HG03135 (cell line): ENCODE results near the gene PRPF40B.

Experiments used
- ATAC-seq: cut with Tn5 transposase; IDR thresholded peaks from one replicate; pipeline ENCODE4 v1.9.1; 2021; ENCODE audit warnings: mild to moderate bottlenecking, moderate library complexity; ENCODE audit not compliant: unreplicated experiment

Gene PRPF40B

DNA sequence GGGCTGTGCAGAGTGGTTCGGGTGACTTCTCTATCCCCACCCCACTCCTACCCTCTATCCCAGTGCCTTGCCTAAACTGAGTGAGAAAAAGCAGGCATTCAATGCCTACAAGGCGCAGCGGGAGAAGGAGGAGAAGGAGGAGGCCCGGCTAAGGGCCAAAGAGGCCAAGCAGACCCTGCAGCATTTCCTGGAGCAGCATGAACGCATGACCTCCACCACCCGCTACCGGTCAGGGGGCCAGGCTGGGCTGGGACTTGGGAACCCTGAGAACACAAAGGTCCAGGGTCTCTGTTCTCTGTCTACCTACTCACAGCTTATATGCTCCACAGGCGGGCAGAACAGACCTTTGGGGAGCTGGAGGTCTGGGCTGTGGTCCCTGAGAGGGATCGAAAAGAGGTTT lies 11.7 kb downstream of the PRPF40B start:
- ATAC-seq, result no peak

DNA sequence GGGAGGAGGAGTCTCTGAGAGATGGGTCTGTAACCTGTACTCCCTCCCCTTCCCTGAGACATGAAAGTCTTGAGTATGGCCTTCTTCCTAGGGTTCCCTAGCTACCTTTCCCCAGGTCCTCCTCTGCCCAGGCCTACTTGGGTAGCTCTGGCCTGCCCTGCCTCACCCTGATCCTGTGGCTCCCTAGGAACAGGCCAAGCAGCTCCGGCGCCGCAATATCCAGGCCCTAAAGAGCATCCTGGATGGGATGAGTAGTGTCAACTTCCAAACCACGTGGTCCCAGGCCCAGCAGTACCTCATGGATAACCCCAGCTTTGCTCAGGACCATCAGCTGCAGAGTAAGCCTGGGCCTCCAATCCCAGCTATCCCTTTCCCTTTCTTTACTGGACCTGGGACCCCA lies 12.3 kb downstream of the PRPF40B start:
- no peak for ATAC-seq

- no peak for ATAC-seq
Observed at GRCh38 chr12:49636574-49636973, 13.2 kb downstream of the PRPF40B start.

DNA sequence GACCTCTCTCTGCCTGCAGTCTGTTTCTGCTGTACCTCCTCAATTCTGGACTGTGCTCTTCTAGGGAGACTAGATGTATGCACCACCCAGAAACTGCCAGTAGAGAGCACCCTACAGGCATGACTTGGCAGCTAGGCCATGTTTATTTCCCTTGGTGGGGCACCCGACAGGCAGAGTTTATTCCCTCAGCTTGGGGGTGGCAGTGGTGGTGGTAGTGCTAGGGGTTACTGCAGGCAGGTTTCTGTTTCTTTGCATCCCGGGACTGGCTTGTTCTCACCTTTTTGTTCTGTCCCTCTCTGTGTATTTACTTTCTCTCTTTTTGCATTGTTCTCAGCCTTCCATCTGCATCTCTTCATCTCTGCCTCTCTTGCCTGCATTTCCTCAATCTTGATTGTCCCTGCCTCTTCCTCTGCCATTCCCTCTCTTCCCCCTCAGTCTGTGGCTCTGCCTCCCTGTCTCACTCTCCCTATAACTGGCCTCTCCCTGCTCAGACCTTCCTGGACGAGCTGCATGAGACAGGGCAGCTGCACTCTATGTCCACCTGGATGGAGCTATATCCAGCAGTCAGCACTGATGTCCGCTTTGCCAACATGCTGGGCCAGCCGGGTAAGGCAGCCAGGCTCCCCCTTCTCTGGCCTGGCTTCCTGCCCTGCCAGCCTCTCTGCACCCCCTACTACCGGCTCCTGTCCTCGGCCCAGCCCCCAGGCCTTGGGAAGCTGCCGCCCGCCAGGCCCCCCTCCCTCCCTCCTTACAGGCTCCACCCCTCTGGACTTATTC lies 13.8 kb downstream of the PRPF40B start:
- ATAC-seq, result no peak

GRCh38 chr12:49641748-49642369 lies 18.5 kb downstream of the PRPF40B start:
- no peak for ATAC-seq

- no peak for ATAC-seq
Observed at GRCh38 chr12:49642370-49642802, 19.0 kb downstream of the PRPF40B start.

- ATAC-seq, result no peak
Observed at GRCh38 chr12:49643135-49643534, 19.8 kb downstream of the PRPF40B start.

DNA sequence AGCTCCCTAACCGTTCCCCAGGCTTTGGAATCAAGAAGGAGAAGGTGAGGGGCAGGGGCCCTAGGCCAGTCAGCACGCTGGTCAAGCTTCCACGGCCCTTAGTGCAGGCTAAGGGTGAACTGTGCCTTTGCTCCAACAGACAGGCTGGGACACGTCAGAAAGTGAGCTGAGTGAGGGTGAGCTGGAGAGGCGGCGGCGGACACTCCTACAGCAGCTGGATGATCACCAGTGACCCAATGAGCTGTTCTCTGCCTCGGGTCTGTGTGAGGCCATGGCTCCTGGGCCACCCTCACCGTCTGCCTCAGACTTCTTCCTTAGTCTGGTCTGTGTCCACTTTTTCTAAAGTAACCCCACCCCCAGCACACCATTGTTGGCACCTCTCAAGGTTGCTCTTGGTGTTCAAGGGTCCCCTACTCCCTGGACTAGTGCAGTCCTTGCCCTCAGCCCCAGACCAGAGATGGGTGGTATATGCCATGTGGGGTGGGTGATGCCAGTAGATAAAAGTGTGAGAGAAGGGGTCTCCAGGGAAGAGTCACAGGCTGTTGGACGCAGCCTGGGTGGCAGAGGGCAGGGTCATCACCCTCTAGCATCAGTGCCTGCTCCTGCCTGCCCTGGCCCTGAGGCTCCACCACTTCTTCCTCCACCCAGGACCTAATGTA lies 20.7 kb downstream of the PRPF40B start:
- ATAC-seq, result no peak

- ATAC-seq, result peak; percentile 56
Observed at GRCh38 chr12:49644620-49644994, 21.2 kb downstream of the PRPF40B start.

GRCh38 chr12:49645146-49646039 lies 22.0 kb downstream of the PRPF40B start:
- ATAC-seq, result no peak

DNA sequence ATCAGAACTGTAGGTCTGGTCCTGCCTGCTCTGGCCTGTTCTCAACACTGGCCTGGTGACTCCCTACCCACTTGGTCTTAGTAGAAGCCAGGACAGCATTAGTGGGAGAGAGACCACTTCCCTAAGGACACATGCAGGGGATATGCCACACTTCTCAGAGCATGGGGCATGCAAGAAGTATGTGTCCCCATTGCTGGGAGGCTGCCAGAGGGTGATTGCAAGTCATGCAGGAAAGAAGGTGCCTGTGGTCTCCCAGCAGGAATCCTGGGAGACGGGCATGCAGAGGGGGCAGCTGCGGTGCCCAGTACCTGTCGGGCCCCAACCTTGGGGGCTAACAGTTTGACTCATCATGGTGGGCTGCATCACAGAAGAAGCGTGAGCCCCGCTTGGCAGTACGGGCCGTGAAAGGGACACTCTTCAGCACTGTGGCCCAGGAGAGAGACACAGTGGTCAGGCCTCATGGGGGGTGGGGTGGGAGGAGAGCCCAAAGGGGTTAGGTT lies 23.0 kb downstream of the PRPF40B start:
- no peak for ATAC-seq

DNA sequence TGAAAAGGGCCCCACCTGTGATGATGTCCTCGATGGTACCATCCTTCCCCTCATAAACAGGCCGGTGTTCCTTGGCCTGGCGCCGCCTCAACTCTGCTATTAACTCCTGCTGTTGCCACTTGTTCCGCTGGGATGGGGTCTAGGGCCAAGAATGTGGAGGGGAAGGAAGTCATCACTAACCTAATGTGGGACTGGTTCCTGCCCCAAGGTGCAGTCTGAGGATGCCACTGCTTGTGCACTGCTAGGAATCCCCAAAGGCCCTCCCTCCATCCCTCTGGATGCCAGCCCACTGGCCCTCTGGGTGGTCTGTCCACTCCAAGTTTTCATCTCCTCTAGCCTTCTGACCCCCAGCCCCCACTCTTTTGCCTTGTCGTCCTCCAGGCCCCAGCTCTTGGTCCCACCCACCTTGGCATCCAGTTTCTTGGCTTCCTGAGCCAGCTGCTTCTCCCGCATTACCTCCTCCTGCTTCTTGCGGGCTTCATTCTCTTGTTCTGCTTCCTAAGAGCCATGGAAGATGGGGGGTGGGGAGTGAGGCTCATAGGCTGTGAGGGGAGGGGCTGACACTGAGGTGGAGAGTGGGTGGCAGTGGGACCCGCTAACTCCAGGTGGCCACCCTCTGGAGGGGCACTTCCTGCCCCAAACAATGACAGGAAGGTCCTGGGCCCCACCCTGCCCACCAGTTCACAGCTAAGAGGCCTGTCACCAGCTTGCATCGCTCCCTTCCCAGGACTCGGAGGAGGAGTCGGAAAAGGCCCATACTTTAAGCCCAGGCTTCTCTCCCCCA lies 23.7 kb downstream of the PRPF40B start:
- no peak for ATAC-seq

DNA sequence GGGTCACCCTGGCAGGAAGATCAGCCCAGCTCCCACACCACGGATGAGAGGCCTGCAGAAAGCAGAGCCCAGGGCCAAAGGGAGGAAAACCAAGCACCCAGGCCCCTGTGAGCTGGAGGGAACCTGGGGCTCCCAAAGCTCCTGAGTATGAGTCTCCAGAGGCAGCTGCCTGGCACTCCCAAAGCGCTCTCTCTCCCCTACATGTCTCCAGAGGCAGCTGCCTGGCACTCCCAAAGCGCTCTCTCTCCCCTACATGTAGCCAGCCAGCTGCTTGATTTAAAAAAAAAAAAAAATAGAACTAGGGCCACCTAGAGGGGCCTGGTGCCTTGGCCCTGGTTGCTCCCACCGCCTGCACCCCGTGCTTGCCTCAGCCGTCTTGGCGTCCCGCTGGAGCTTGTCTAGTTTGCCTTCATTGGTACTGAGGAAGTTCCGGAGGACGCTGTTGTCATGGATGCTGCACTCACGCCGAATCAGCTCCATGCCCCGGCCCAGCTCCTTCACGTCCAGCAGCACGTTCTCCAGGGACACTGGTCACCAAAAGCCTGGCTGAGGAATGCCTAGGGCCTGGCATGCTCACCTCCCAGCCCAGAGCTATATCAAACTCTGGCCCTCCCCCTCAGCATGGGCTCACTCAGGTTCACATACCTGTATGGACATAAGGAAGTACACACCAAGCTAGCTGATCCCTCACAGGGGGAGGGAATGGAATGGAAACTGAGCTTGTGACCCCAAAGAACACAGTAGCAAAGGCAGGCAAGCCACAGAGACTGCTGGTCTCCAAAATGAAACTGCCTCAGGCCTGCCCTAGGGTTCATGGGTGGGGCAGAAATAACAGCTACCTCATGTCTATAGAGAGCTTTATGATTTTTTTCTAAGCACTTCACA lies 24.7 kb downstream of the PRPF40B start:
- no peak for ATAC-seq

GRCh38 chr12:49648712-49649003 lies 25.3 kb downstream of the PRPF40B start:
- ATAC-seq, result no peak

DNA sequence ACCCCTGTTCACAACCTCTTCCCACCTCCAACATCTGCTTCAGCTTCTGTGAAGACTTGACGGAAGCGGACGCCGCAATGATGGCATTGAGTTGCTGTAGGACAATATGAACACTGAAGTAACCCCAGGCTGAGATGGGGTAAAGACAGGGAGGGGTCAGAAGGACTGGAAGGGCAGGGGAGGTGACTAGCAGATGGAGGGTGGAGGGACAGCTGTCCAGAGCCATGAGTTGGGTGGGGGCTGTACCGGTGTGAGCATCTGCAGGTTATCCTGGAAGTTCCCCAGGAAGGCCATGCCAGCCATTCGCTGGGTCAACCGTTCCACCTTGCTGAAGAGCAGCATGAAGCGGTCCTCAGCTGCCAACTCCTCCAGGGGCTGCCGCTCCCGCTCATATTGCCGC lies 26.1 kb downstream of the PRPF40B start:
- ATAC-seq, result no peak

DNA sequence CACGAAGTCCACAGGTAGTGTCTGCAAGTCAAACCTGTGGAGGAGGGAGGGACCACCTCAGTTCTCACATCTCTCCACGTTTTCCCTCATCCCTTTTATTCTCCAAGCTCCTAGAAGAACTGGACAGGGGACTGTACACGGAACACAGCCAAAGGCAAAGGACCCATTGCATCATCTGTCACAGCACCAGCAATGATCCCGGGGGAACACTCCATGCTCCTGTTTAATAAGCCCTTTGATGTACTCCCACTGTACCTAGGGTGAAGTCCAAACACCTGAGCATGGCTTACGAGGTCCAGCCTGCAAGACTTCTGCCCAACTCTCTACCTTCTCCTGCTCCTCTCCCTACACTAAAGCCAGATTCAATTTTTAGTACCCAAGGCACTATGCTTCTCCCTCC lies 26.5 kb downstream of the PRPF40B start:
- ATAC-seq, result no peak

GRCh38 chr12:49651855-49652254 lies 28.5 kb downstream of the PRPF40B start:
- ATAC-seq, result no peak

- no peak for ATAC-seq
Observed at GRCh38 chr12:49652921-49653520, 29.7 kb downstream of the PRPF40B start.

DNA sequence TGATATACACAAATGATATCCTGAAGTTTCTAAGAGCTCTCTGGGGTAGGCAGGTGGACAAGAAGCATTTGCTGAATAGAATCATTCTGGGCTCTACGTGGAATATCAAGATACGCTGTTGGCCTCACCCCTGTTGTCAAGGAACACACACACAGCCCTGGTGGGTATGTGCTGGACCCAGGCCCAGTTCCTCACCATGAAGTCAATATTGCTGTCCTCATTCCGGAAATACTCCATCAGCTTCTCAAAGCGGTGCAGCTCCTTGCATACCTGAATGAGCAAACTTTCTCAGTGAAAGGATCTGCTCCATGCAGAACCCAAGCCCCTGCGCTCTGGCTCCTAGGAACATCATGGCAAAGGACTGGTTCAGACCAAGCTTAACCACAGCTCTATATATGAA lies 31.4 kb downstream of the PRPF40B start:
- ATAC-seq, result no peak
